Measurements from ENCODE around the gene POLR2A.
"Not testable (repeated sequence)": the region's sequence is repeated elsewhere in the genome, so short reads cannot be mapped to it uniquely, and the experiment has no call there.

POLR2A gene

GRCh38 chr17:7468290-7468689, 15.9 kb upstream of the POLR2A start:
- Histone ChIP-seq H3K27me3 (ENCODE audit: insufficient read depth, low read length, poor library complexity) (no peaks in the 10 kb centered on the region), H3K4me3 (ENCODE audit: low read depth in 1 of 2, low read length in 2 of 2) (no peak overlapping the region), H2AFZ (ENCODE audit: low read depth, low read length) (no peak overlapping the region), H3K4me2 (ENCODE audit: insufficient read depth, low read length) (no peak overlapping the region), H3K36me3 (ENCODE audit: insufficient read depth, low read length) (peaks cover 32% of the 10 kb centered on the region), H3K9me3 (ENCODE audit: insufficient read depth, low read length, severe bottlenecking) (no peaks in the 10 kb centered on the region), H3K27ac (ENCODE audit: low read length) (no peak overlapping the region), H4K20me1 (ENCODE audit: insufficient read depth, low read length) (peaks cover 11% of the 10 kb centered on the region; the same call in 1 of the 2 replicates), H3K9ac (ENCODE audit: low read depth, low read length) (no peak overlapping the region), H3K79me2 (ENCODE audit: insufficient read depth, low read length) (peaks cover 37% of the 10 kb centered on the region), H3K4me1 (ENCODE audit: insufficient read depth, low read length) (no peaks in the 10 kb centered on the region)
- ATAC-seq (ENCODE audit: insufficient read depth, low read depth) (no peak), DNase-seq (no peak)
- TF ChIP-seq CTCF (IDR thresholded peaks at IDR 0.05; ENCODE audit: borderline replicate concordance, extremely low read depth, low read length, poor library complexity, severe bottlenecking) (no peak), EZH2 (IDR thresholded peaks at IDR 0.05; ENCODE audit: borderline replicate concordance, low read depth, low read length, severe bottlenecking) (no peak)

DNA sequence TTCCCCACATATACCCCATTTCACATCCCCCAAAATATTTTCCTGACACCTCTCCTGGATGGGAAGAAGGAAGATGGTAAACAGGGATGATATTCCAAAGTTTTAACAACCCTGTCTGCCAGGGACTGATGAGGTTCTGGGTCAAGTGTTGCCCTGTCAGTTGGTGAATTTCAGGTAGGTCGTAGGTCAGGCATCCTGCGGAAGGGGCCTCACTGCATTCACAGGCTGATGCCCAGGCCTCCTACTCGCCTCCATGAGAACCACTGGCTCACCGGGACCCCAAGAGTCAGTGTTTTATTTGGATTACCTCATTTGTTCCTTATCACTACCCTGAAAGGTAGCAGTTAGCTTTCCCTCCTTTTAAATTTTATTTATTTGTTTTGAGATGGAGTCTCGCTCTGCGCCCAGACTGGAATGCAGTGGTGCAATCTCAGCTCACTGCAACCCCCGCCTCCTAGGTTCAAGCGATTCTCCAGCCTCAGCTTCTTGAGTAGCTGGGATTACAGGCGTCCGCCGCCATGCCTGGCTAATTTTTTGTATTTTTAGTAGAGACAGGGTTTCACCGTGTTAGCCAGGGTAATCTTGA, 15.3 kb upstream of the POLR2A start:
- no peaks in the 10 kb centered on the region for H3K27me3 ChIP-seq (ENCODE audit: insufficient read depth, low read length, poor library complexity)
- H3K4me2 ChIP-seq (ENCODE audit: insufficient read depth, low read length) = no peak overlapping the region
- ATAC-seq (ENCODE audit: insufficient read depth, low read depth) (no peak), DNase-seq (no peak)
- H2AFZ ChIP-seq (ENCODE audit: low read depth, low read length) = no peak overlapping the region
- H3K4me3 ChIP-seq (ENCODE audit: low read depth in 1 of 2, low read length in 2 of 2) = no peak overlapping the region
- no peak overlapping the region for H3K9ac ChIP-seq (ENCODE audit: low read depth, low read length)
- no peak overlapping the region for H3K27ac ChIP-seq (ENCODE audit: low read length)
- 0 out of 2 replicates have a peak, but pooled peaks cover 11% of the 10 kb centered on the region for H4K20me1 ChIP-seq (ENCODE audit: insufficient read depth, low read length)
- no peaks in the 10 kb centered on the region for H3K4me1 ChIP-seq (ENCODE audit: insufficient read depth, low read length)
- H3K36me3 ChIP-seq (ENCODE audit: insufficient read depth, low read length) = peaks cover 26% of the 10 kb centered on the region
- TF ChIP-seq CTCF (IDR thresholded peaks at IDR 0.05; ENCODE audit: borderline replicate concordance, extremely low read depth, low read length, poor library complexity, severe bottlenecking) (no peak), EZH2 (IDR thresholded peaks at IDR 0.05; ENCODE audit: borderline replicate concordance, low read depth, low read length, severe bottlenecking) (no peak)
- no peaks in the 10 kb centered on the region for H3K9me3 ChIP-seq (ENCODE audit: insufficient read depth, low read length, severe bottlenecking)
- H3K79me2 ChIP-seq (ENCODE audit: insufficient read depth, low read length) = peaks cover 43% of the 10 kb centered on the region

DNA sequence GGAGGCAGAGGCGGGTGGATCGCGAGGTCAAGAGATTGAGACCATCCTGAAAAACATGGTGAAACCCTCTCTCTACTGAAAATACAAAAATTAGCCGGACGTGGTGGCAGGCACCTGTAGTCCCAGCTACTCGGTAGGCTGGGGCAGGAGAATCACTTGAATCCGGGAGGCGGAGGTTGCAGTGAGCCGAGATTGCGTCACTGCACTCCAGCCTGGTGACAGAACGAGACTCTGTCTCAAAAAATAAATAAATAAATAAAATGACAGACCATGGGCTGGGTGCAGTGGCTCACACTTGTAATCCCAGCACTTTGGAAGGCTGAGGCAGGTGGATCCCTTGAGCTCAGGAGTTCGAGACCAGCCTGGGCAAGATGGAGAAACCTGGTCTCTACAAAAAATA, 14.3 kb upstream of the POLR2A start:
- not testable (repeated sequence) for H2AFZ ChIP-seq (ENCODE audit: low read depth, low read length); H3K4me2 ChIP-seq (ENCODE audit: insufficient read depth, low read length); H3K4me1 ChIP-seq (ENCODE audit: insufficient read depth, low read length); H3K27me3 ChIP-seq (ENCODE audit: insufficient read depth, low read length, poor library complexity); ATAC-seq (ENCODE audit: insufficient read depth, low read depth); H3K27ac ChIP-seq (ENCODE audit: low read length); H3K4me3 ChIP-seq (ENCODE audit: low read depth in 1 of 2, low read length in 2 of 2); H3K9me3 ChIP-seq (ENCODE audit: insufficient read depth, low read length, severe bottlenecking); H3K9ac ChIP-seq (ENCODE audit: low read depth, low read length); DNase-seq
- Histone ChIP-seq H3K36me3 (ENCODE audit: insufficient read depth, low read length) (peaks cover 19% of the 10 kb centered on the region), H4K20me1 (ENCODE audit: insufficient read depth, low read length) (0 out of 2 replicates have a peak, but pooled peaks cover 11% of the 10 kb centered on the region), H3K79me2 (ENCODE audit: insufficient read depth, low read length) (peaks cover 53% of the 10 kb centered on the region)

- Histone ChIP-seq H3K79me2 (ENCODE audit: insufficient read depth, low read length) (peaks cover 59% of the 10 kb centered on the region), H3K36me3 (ENCODE audit: insufficient read depth, low read length) (peaks cover 17% of the 10 kb centered on the region), H4K20me1 (ENCODE audit: insufficient read depth, low read length) (0 out of 2 replicates have a peak, but pooled peaks cover 11% of the 10 kb centered on the region)
- H2AFZ ChIP-seq (ENCODE audit: low read depth, low read length); H3K9ac ChIP-seq (ENCODE audit: low read depth, low read length); H3K27ac ChIP-seq (ENCODE audit: low read length); H3K4me3 ChIP-seq (ENCODE audit: low read depth in 1 of 2, low read length in 2 of 2); H3K4me1 ChIP-seq (ENCODE audit: insufficient read depth, low read length); ATAC-seq (ENCODE audit: insufficient read depth, low read depth); DNase-seq; H3K27me3 ChIP-seq (ENCODE audit: insufficient read depth, low read length, poor library complexity); H3K4me2 ChIP-seq (ENCODE audit: insufficient read depth, low read length); H3K9me3 ChIP-seq (ENCODE audit: insufficient read depth, low read length, severe bottlenecking): not testable (repeated sequence)
Measured at GRCh38 chr17:7470457-7470973, 13.7 kb upstream of the POLR2A start.
